H1 (cell line): Measurements from ENCODE around the gene MARCKS. TPM values are rescaled to one million over a fixed set of nuclear protein-coding genes. Genes with fewer than 3 reads are reported as not detected.

ENCODE experiments used
- CTCF ChIA-PET: fragments of 300-600 bp; sonication (Branson Sonifier 250); formaldehyde crosslinking; loops from one replicate; lab custom pipeline; 2021; ENCODE audit not compliant: partially characterized antibody; lab: Charles Lee
- POLR2A ChIA-PET: fragments of 300-600 bp; sonication (Branson Sonifier 250); formaldehyde crosslinking; loops from one replicate; lab custom pipeline; 2021; ENCODE audit warnings: inconsistent platforms; ENCODE audit not compliant: partially characterized antibody; lab: Charles Lee
- DNase-seq, 2 experiments: peaks; one replicate each; pipeline versions ENCODE4 v3.0.0 to v3.0.0-alpha.2; 2010 to 2022; ENCODE audit warnings: low spot score in 2 of 2, low read depth in 1 of 2, mixed read lengths in 1 of 2
- FAIRE-seq: peaks from 2 replicates; lab custom pipeline; 2011; peaks lifted over from hg19 to GRCh38; lab: Jason Lieb, UNC
- H2AFZ ChIP-seq: 2 replicates; pipeline ENCODE4 v1.8.1; 2012; ENCODE audit warnings: low read length, inconsistent platforms
- H2AK5ac ChIP-seq: 2 replicates; pipeline ENCODE4 v1.6.1; 2013; ENCODE audit warnings: low read depth, low read length
- H2BK120ac ChIP-seq: replicated peaks from 2 replicates; pipeline ENCODE3; 2013; ENCODE audit warnings: low read depth, low read length, inconsistent platforms
- H2BK12ac ChIP-seq: 2 replicates; pipeline ENCODE4 v1.6.1; 2013; ENCODE audit warnings: low read depth, low read length
- H2BK15ac ChIP-seq: 2 replicates; pipeline ENCODE4 v1.6.1; 2013; ENCODE audit warnings: low read length
- H2BK20ac ChIP-seq: 2 replicates; pipeline ENCODE4 v1.6.1; 2013; ENCODE audit warnings: low read length
- H2BK5ac ChIP-seq: 2 replicates; pipeline ENCODE4 v1.6.1; 2013; ENCODE audit warnings: low read depth, low read length
- H3K14ac ChIP-seq: 2 replicates; pipeline ENCODE4 v1.6.1; 2013; ENCODE audit warnings: inconsistent platforms; ENCODE audit not compliant: insufficient read length
- H3K18ac ChIP-seq: 2 replicates; pipeline ENCODE4 v1.6.1; 2013; ENCODE audit warnings: low read length; ENCODE audit errors: extremely low read depth
- H3K23ac ChIP-seq: 2 replicates; pipeline ENCODE4 v1.6.1; 2013; ENCODE audit warnings: inconsistent platforms; ENCODE audit not compliant: insufficient read length
- H3K23me2 ChIP-seq: 2 replicates; pipeline ENCODE4 v1.6.1; 2013; ENCODE audit warnings: low read depth, low read length
- H3K27ac ChIP-seq: 2 replicates; pipeline ENCODE4 v1.6.1; 2011; ENCODE audit warnings: low read depth, low read length, inconsistent platforms
- H3K27me3 ChIP-seq, 4 experiments: replicated peaks in 1 of 4; 1 replicate in 1 of 4; 2 replicates in 3 of 4; pipeline versions ENCODE4 v1.6.1 to v1.8.1; 2011 to 2013; ENCODE audit warnings: low read length in 3 of 4, mild to moderate bottlenecking in 3 of 4, inconsistent platforms in 2 of 4, mixed read lengths in 2 of 4, moderate library complexity in 1 of 4; ENCODE audit not compliant: control insufficient read depth in 3 of 4, insufficient read depth in 3 of 4; ENCODE audit errors: extremely low read depth in 1 of 4
- H3K36me3 ChIP-seq, 4 experiments: 2 replicates each; pipeline versions ENCODE4 v1.6.1 to v1.8.1; 2011 to 2013; ENCODE audit warnings: mild to moderate bottlenecking in 4 of 4, low read length in 3 of 4, moderate library complexity in 2 of 4, control low read depth in 1 of 4, inconsistent platforms in 1 of 4; ENCODE audit not compliant: insufficient read depth in 4 of 4, control insufficient read depth in 2 of 4
- H3K4ac ChIP-seq: replicated peaks from 2 replicates; pipeline ENCODE3; 2013; ENCODE audit warnings: low read length, low read depth, mixed read lengths, inconsistent platforms; ENCODE audit not compliant: insufficient read length
- H3K4me1 ChIP-seq, 4 experiments: replicated peaks in 1 of 4; 1 replicate in 1 of 4; 2 replicates in 3 of 4; pipeline versions ENCODE4 v1.6.1 to v1.8.1; 2011 to 2013; ENCODE audit warnings: low read length in 3 of 4, inconsistent platforms in 2 of 4, mixed read lengths in 1 of 4; ENCODE audit not compliant: insufficient read depth in 4 of 4, control insufficient read depth in 3 of 4
- H3K4me2 ChIP-seq, 2 experiments: 2 replicates each; pipeline versions ENCODE4 v1.6.1 to v1.8.1; 2011 to 2013; ENCODE audit warnings: low read depth in 2 of 2, low read length in 2 of 2, control low read depth in 1 of 2, inconsistent platforms in 1 of 2, mild to moderate bottlenecking in 1 of 2; ENCODE audit not compliant: insufficient read depth in 1 of 2
- H3K4me3 ChIP-seq, 4 experiments: fragments of 200-600, 300-600 bp in 1 of 4; sonication (generic), shearing (Covaris generic), sonication (Bioruptor Twin) in 1 of 4; 2 replicates each; pipeline versions ENCODE4 v1.5.1 to v1.8.1; 2011 to 2016; ENCODE audit warnings: low read length in 4 of 4, low read depth in 3 of 4, control low read depth in 2 of 4, inconsistent platforms in 2 of 4, mild to moderate bottlenecking in 2 of 4, mixed read lengths in 1 of 4, moderate library complexity in 1 of 4; ENCODE audit not compliant: insufficient read depth in 2 of 4; ENCODE audit errors: extremely low read depth in 1 of 4
- H3K56ac ChIP-seq: replicated peaks from 2 replicates; pipeline ENCODE3; 2013; ENCODE audit warnings: low read depth, mild to moderate bottlenecking, mixed read lengths, low read length, inconsistent platforms; ENCODE audit not compliant: insufficient read length
- H3K79me1 ChIP-seq: 2 replicates; pipeline ENCODE4 v1.6.1; 2013; ENCODE audit warnings: low read depth, low read length, control low read depth
- H3K79me2 ChIP-seq, 2 experiments: 2 replicates each; pipeline versions ENCODE4 v1.6.1 to v1.8.1; 2012 to 2013; ENCODE audit warnings: low read length in 2 of 2, mild to moderate bottlenecking in 2 of 2, inconsistent platforms in 1 of 2; ENCODE audit not compliant: insufficient read depth in 2 of 2, control insufficient read depth in 1 of 2
- H3K9ac ChIP-seq, 4 experiments: replicated peaks in 1 of 4; 1 replicate in 1 of 4; 2 replicates in 3 of 4; pipeline versions ENCODE4 v1.6.1 to v1.8.1; 2011 to 2013; ENCODE audit warnings: low read depth in 3 of 4, low read length in 3 of 4, control low read depth in 2 of 4, mild to moderate bottlenecking in 2 of 4, moderate library complexity in 2 of 4, inconsistent platforms in 1 of 4; ENCODE audit errors: extremely low read depth in 1 of 4
- H3K9me3 ChIP-seq, 2 experiments: 2 replicates each; pipeline versions ENCODE4 v1.6.1 to v1.8.1; 2012 to 2013; ENCODE audit warnings: mild to moderate bottlenecking in 2 of 2, moderate library complexity in 2 of 2, control low read depth in 1 of 2, inconsistent platforms in 1 of 2, low read depth in 1 of 2, low read length in 1 of 2, mixed read lengths in 1 of 2; ENCODE audit not compliant: insufficient read depth in 2 of 2
- H4K20me1 ChIP-seq, 2 experiments: replicated peaks in 1 of 2; 2 replicates each; pipeline versions ENCODE3 to v1.8.1; 2011 to 2013; ENCODE audit warnings: inconsistent platforms in 2 of 2, low read length in 2 of 2, mild to moderate bottlenecking in 1 of 2; ENCODE audit not compliant: insufficient read depth in 2 of 2, control insufficient read depth in 1 of 2
- H4K5ac ChIP-seq: 2 replicates; pipeline ENCODE4 v1.6.1; 2013; ENCODE audit warnings: low read length, low read depth, mixed read lengths, inconsistent platforms; ENCODE audit not compliant: insufficient read length
- H4K8ac ChIP-seq: 2 replicates; pipeline ENCODE4 v1.8.0; 2013; ENCODE audit warnings: mild to moderate bottlenecking, moderate library complexity, low read length, inconsistent platforms; ENCODE audit not compliant: insufficient read depth; ENCODE audit errors: extremely low read depth
- H4K91ac ChIP-seq: replicated peaks from 2 replicates; pipeline ENCODE3; 2013; ENCODE audit warnings: low read length, mixed read lengths, inconsistent platforms; ENCODE audit not compliant: insufficient read length
- HDAC2 ChIP-seq, 2 experiments: fragments of 300-600 bp in 1 of 2; sonication (generic) in 1 of 2; IDR thresholded peaks; 2 replicates each; pipeline ENCODE4 v1.6.1; 2011 to 2012; ENCODE audit warnings: low read depth in 2 of 2, low read length in 2 of 2, mild to moderate bottlenecking in 2 of 2, moderate library complexity in 2 of 2, borderline replicate concordance in 1 of 2, inconsistent platforms in 1 of 2
- PHF8 ChIP-seq: fragments of 200-600 bp; sonication (generic); conservative IDR thresholded peaks from 2 replicates; pipeline ENCODE4 v1.7.1; 2012; ENCODE audit warnings: low read depth, mild to moderate bottlenecking, inconsistent platforms, low read length, moderate library complexity
- POLR2A ChIP-seq, 2 experiments: IDR thresholded peaks; 1 replicate in 1 of 2; 2 replicates in 1 of 2; pipeline ENCODE4 v1.6.1; 2011; ENCODE audit warnings: low read depth in 2 of 2, low read length in 2 of 2, mild to moderate bottlenecking in 2 of 2; ENCODE audit errors: control extremely low read depth in 1 of 2
- SRF ChIP-seq: IDR thresholded peaks from 2 replicates; pipeline ENCODE4 v1.6.1; 2011; ENCODE audit warnings: mild to moderate bottlenecking, low read depth, low read length, moderate library complexity
- WGBS, 2 experiments: shearing (Covaris generic) in 1 of 2; methylation state at CpG; one replicate each; pipeline versions ENCODE4 v1.1.6 to v1.1.7; 2013 to 2015; ENCODE audit warnings: low lambda C conversion rate in 2 of 2, mixed read lengths in 2 of 2, inconsistent platforms in 1 of 2, low coverage in 1 of 2, missing lambda C conversion rate in 1 of 2; ENCODE audit not compliant: insufficient replicate concordance in 2 of 2, insufficient coverage in 1 of 2, insufficient read length in 1 of 2; ENCODE audit errors: extremely low coverage in 1 of 2, missing lambda C conversion rate in 1 of 2; 5-methylcytosine and 5-hydroxymethylcytosine counted together
- long read RNA-seq, 2 experiments: library from RNA in 1 of 2; library from capped mRNA in 1 of 2; stranded (forward); transcript quantifications; one replicate each; pipeline ENCODE4 v2.0.0, GENCODE V29; 2021; ENCODE audit warnings: inconsistent platforms in 1 of 2
- polyA minus RNA-seq, 3 experiments: library from RNA; depleted of rRNA, polyadenylated mRNA; stranded (reverse); fragments of >200 nt; gene quantifications; 1 replicate in 2 of 3; 2 replicates in 1 of 3; pipeline ENCODE4 v1.2.3, GENCODE V29; 2011
- polyA plus RNA-seq, 7 experiments: library from polyadenylated mRNA; depleted of rRNA in 3 of 7; stranded (reverse) in 5 of 7; unstranded in 2 of 7; fragments of >200 nt in 5 of 7; fragments of 200-250 nt in 2 of 7; gene quantifications; 1 replicate in 5 of 7; 2 replicates in 1 of 7; 4 replicates in 1 of 7; pipeline versions ENCODE4 v1.2.1 to v1.2.3, GENCODE V29; 2011 to 2013; ENCODE audit warnings: missing spikeins in 2 of 7, mixed read lengths in 2 of 7
- total RNA-seq: library from RNA; stranded (reverse); fragmentation: NEBNext Ultra II Directional; extraction: Animal tissue kit (Norgen Biotek cat#: 25700); gene quantifications from 2 replicates; pipeline ENCODE4 v1.2.1, GENCODE V29; 2021
- TF ChIP-seq, protein P1 (sequence below): IDR thresholded peaks from 2 replicates; pipeline ENCODE4 v1.6.1; 2012; ENCODE audit warnings: inconsistent platforms

The MARCKS gene, protein sequence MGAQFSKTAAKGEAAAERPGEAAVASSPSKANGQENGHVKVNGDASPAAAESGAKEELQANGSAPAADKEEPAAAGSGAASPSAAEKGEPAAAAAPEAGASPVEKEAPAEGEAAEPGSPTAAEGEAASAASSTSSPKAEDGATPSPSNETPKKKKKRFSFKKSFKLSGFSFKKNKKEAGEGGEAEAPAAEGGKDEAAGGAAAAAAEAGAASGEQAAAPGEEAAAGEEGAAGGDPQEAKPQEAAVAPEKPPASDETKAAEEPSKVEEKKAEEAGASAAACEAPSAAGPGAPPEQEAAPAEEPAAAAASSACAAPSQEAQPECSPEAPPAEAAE
- total RNA-seq (111 and 117 TPM in 2 replicates), polyA plus RNA-seq (2011; rRNA removed) (18.8 and 26.6 TPM in 2 replicates), polyA minus RNA-seq (2011; rRNA and poly(A)+ RNA removed) (11.7 and 13.4 TPM in 2 replicates)
- 39.7 TPM for polyA plus RNA-seq (2011; cell fraction: cytosol; rRNA removed)
- polyA plus RNA-seq (2011; cell fraction: nucleus; rRNA removed) = 12.1 TPM
- polyA plus RNA-seq (2012, experiment 1 of 2) = 22.2 to 46.3 TPM (median 24.0 TPM) in 4 replicates
- polyA plus RNA-seq (2012, experiment 2 of 2) = 29.0 TPM
- polyA plus RNA-seq (2013, experiment 1 of 2) = 70.1 TPM
- polyA plus RNA-seq (2013, experiment 2 of 2) = 60.3 TPM
- 38.6 TPM for polyA minus RNA-seq (2011; cell fraction: cytosol; rRNA and poly(A)+ RNA removed)
- polyA minus RNA-seq (2011; cell fraction: nucleus; rRNA and poly(A)+ RNA removed) = 28.2 TPM
- long read RNA-seq, experiment 1, full-length matches to known transcripts = 8 of 172 reads
- long read RNA-seq, experiment 1, partial matches to known transcripts = 9 of 172 reads
- long read RNA-seq, experiment 1, other reads (novel, unspliced or antisense) = 155 of 172 reads
- long read RNA-seq, experiment 2, partial matches to known transcripts = 0 of 2 reads
- long read RNA-seq, experiment 2, other reads (novel, unspliced or antisense) = 2 of 2 reads

DNA sequence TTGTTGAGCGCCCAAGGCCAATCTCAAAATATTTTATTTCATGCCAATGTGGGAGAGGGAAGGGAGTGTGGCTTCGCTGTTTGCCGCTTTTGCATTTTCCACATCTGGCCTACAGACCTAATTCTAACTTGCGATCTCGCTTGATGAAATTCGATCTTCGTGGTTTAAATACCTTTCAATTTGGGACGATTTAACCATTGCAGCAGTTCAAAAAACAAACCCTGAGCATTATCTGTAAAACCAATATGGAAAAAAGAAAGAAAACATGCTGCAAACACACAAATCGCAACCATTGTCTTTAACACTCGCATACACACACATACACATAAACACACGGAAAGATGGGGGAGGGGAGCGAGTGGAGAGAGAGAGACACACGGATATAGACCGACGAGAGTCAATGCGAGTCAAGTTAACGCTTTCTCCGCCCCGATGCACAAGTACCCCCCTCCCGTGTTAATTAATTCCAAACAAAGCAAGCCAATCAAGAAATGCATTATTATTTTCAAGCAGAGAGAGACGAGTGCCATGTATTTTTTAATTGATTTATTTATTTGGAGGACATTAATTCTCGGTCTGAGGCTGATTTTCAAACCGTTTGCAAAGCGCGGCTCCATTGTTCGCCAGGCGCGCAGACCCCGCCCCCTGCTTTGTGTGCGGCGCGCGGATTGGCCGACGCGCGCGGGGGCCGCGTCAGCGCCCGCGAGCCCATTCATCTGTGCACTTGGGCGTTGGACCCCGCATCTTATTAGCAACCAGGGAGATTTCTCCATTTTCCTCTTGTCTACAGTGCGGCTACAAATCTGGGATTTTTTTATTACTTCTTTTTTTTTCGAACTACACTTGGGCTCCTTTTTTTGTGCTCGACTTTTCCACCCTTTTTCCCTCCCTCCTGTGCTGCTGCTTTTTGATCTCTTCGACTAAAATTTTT is at the start of gene MARCKS:
TSS of gene MARCKS (plus strand) at position 721 of the 931 bp plus-strand sequence. CDS start 401 bp downstream, outside the sequence.
- POLR2A ChIA-PET = interaction anchor here (2.1 kb wide), 1 partner anchor 12 kb away, joined by 9 read pairs; no protein-coding TSS in a partner anchor
- TF ChIP-seq, protein P1, sequence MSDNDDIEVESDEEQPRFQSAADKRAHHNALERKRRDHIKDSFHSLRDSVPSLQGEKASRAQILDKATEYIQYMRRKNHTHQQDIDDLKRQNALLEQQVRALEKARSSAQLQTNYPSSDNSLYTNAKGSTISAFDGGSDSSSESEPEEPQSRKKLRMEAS = peak; percentile 31; the same call in 1 of the 2 replicates
- peak; percentile 19; the same call in 1 of the 2 replicates for TF ChIP-seq PHF8
- peak; percentile 42 to 74; a peak in 1 of 4 replicates for TF ChIP-seq HDAC2 (IDR thresholded peaks at IDR 0.05; ENCODE audit: borderline replicate concordance in 1 of 2, low read depth in 2 of 2, low read length in 2 of 2)
- TF ChIP-seq SRF = no peak; the same call in 1 of the 2 replicates
- TF ChIP-seq POLR2A (IDR thresholded peaks at IDR 0.05; ENCODE audit: control extremely low read depth in 1 of 2, low read depth in 2 of 2, low read length in 2 of 2) = peak; percentile 67 to 91

More for the DNA sequence above, at the start of gene MARCKS:
- Histone ChIP-seq H4K8ac (peak within 1 kb of the TSS; percentile 93; the same call in 1 of the 2 replicates), H2AK5ac (no peak within 1 kb of the TSS), H3K4ac (peak within 1 kb of the TSS; percentile 22), H3K4me3 (peak within 1 kb of the TSS; percentile 95 to 99 (median 98)), H3K27me3 (peaks cover 6 to 29% (median 15%) of the 10 kb centered on the region in 4 experiments; a peak in 6 of 7 replicates), H2BK5ac (peak within 1 kb of the TSS; percentile 87), H3K23me2 (peaks cover 22% of the 10 kb centered on the region), H3K79me1 (no peaks in the 10 kb centered on the region), H3K18ac (peak within 1 kb of the TSS; percentile 65), H2BK20ac (peak within 1 kb of the TSS; percentile 9; the same call in 1 of the 2 replicates), H3K56ac (peak within 1 kb of the TSS; percentile 44), H2BK15ac (no peak within 1 kb of the TSS; the same call in 1 of the 2 replicates), H2BK120ac (peak within 1 kb of the TSS; percentile 35), H2AFZ (peak within 1 kb of the TSS; percentile 82), H3K14ac (no peak within 1 kb of the TSS), H3K23ac (no peak within 1 kb of the TSS), H2BK12ac (peak within 1 kb of the TSS; percentile 82; the same call in 1 of the 2 replicates), H3K27ac (peak within 1 kb of the TSS; percentile 90), H4K91ac (peak within 1 kb of the TSS; percentile 56), H3K9me3 (no peaks in the 10 kb centered on the region), H4K5ac (peak within 1 kb of the TSS; percentile 38), H4K20me1 (peaks cover 3 to 5% of the 10 kb centered on the region in 2 experiments), H3K9ac (peak within 1 kb of the TSS; percentile 96 to 99 (median 98)), H3K36me3 (peaks cover 0 to 10% (median 7%) of the 10 kb centered on the region in 4 experiments; a peak in 2 of 8 replicates), H3K4me1 (peaks cover 4 to 7% (median 6%) of the 10 kb centered on the region in 4 experiments; a peak in 4 of 7 replicates), H3K4me2 (peak within 1 kb of the TSS; percentile 98 to 100), H3K79me2 (peaks cover 0 to 40% of the 10 kb centered on the region in 2 experiments; a peak in 2 of 4 replicates)
- CTCF ChIA-PET = interaction anchor here (0.6 kb wide), 1 partner anchor 551 kb away, joined by 3 read pairs; no protein-coding TSS in a partner anchor
- WGBS, 2 experiments = 1% methylated on average over 46 of the region's 49 CpGs; no CpG with 5 or more reads in 1 of the 2 experiments
- DNase-seq (peak in 1 of 2 experiments; percentile 84), FAIRE-seq (no peak)
